OCI-LY3 (cell line): ENCODE measurements around the gene CTPS2.

Source experiments
- CTCF ChIP-seq: fragments of 200-600, 300-600 bp; sonication (generic); IDR thresholded peaks from 2 replicates; pipeline ENCODE4 v1.5.1; 2014; ENCODE audit warnings: antibody characterized with exemption, low read length, low read depth
- EZH2phosphoT487 ChIP-seq: fragments of 200-600 bp; shearing (Covaris generic); IDR thresholded peaks from 2 replicates; pipeline ENCODE4 v1.6.1; 2018; ENCODE audit warnings: antibody characterized with exemption, mixed run types, low read depth

- no peak for TF ChIP-seq CTCF
- no peak for TF ChIP-seq EZH2phosphoT487
Measured at GRCh38 chrX:16635040-16635439, 77.4 kb downstream of the CTPS2 start.
